T-cell (primary cell): ENCODE measurements around the gene USP7. TPM values are rescaled to one million over a fixed set of nuclear protein-coding genes. Genes with fewer than 3 reads are reported as not detected.
"Not testable (repeated sequence)": the region's sequence is repeated elsewhere in the genome, so short reads cannot be mapped to it uniquely, and the experiment has no call there.

ENCODE experiments used
- ATAC-seq, 4 experiments: fragments of 200-7000 bp in 3 of 4; fragments of 150-1000 bp in 1 of 4; cut with Tn5 transposase; replicated peaks in 1 of 4; 1 replicate in 3 of 4; 2 replicates in 1 of 4; pipeline ENCODE4 v1.10.0; 2021; ENCODE audit warnings: moderate library complexity in 3 of 4, mild to moderate bottlenecking in 2 of 4, moderate number of reproducible peaks in 1 of 4
- CTCF ChIA-PET, 2 donors: fragments of 300-600 bp; sonication (Branson Sonifier 250); formaldehyde crosslinking; loops; one replicate each; lab custom pipeline; 2022; ENCODE audit warnings: antibody characterized with exemption in 2 of 2; lab: Charles Lee
- POLR2A ChIA-PET, 2 donors: fragments of 300-600 bp; sonication (Branson Sonifier 250); formaldehyde crosslinking; loops; one replicate each; lab custom pipeline; 2022; ENCODE audit warnings: antibody characterized with exemption in 2 of 2; lab: Charles Lee
- DNase-seq, 35 experiments: peaks; one replicate each; pipeline versions ENCODE4 v3.0.0 to v3.0.0-alpha.2; 2013 to 2023
- H3K27ac ChIP-seq: one replicate; pipeline ENCODE4 v1.5.1; 2013; ENCODE audit warnings: low read length
- H3K27me3 ChIP-seq, 2 experiments: replicated peaks in 1 of 2; 1 replicate in 1 of 2; 2 replicates in 1 of 2; pipeline versions ENCODE4 v1.6.1 to v1.7.0; 2013; ENCODE audit warnings: low read length in 1 of 2, mixed read lengths in 1 of 2; ENCODE audit not compliant: control insufficient read depth in 2 of 2, insufficient read depth in 2 of 2; ENCODE audit errors: extremely low read depth in 1 of 2
- H3K36me3 ChIP-seq, 2 donors: 1 replicate in 1 of 2; 2 replicates in 1 of 2; pipeline versions ENCODE4 v1.6.1 to v1.7.0; 2013; ENCODE audit warnings: low read length in 1 of 2; ENCODE audit not compliant: control insufficient read depth in 2 of 2, insufficient read depth in 1 of 2; ENCODE audit errors: extremely low read depth in 1 of 2
- H3K4me1 ChIP-seq, 2 experiments: 1 replicate in 1 of 2; 2 replicates in 1 of 2; pipeline versions ENCODE4 v1.6.1 to v1.7.0; 2013; ENCODE audit warnings: low read length in 2 of 2, mixed read lengths in 1 of 2; ENCODE audit not compliant: insufficient read depth in 2 of 2, control insufficient read depth in 1 of 2; ENCODE audit errors: extremely low read depth in 1 of 2
- H3K4me3 ChIP-seq, 2 donors: 1 replicate in 1 of 2; 2 replicates in 1 of 2; pipeline versions ENCODE4 v1.5.1 to v1.7.0; 2013; ENCODE audit warnings: mild to moderate bottlenecking in 2 of 2, low read length in 1 of 2, moderate library complexity in 1 of 2; ENCODE audit not compliant: control insufficient read depth in 1 of 2; ENCODE audit errors: extremely low read depth in 1 of 2
- H3K9me3 ChIP-seq: 2 replicates; pipeline ENCODE4 v1.7.0; 2013
- H3K27ac Mint-ChIP-seq, 2 donors: one replicate each; pipeline ENCODE4 v1.8.0; 2020 to 2021; ENCODE audit warnings: mild to moderate bottlenecking in 2 of 2, mixed read lengths in 2 of 2
- H3K27me3 Mint-ChIP-seq, 2 donors: one replicate each; pipeline ENCODE4 v1.8.0; 2021 to 2022; ENCODE audit warnings: mixed read lengths in 2 of 2
- H3K36me3 Mint-ChIP-seq: one replicate; pipeline ENCODE4 v1.8.0; 2021; ENCODE audit warnings: mixed read lengths
- H3K4me1 Mint-ChIP-seq, 3 donors: one replicate each; pipeline ENCODE4 v1.8.0; 2020 to 2022; ENCODE audit warnings: mixed read lengths in 3 of 3, mild to moderate bottlenecking in 1 of 3
- H3K4me3 Mint-ChIP-seq, 3 donors: one replicate each; pipeline ENCODE4 v1.8.0; 2020 to 2022; ENCODE audit warnings: mild to moderate bottlenecking in 3 of 3, mixed read lengths in 3 of 3, moderate library complexity in 3 of 3
- H3K9me3 Mint-ChIP-seq, 3 donors: one replicate each; pipeline ENCODE4 v1.8.0; 2020 to 2022; ENCODE audit warnings: mixed read lengths in 3 of 3
- WGBS: methylation state at CpG from one replicate; pipeline ENCODE4 v1.1.5; 2013; ENCODE audit warnings: missing lambda C conversion rate; ENCODE audit not compliant: insufficient coverage; 5-methylcytosine and 5-hydroxymethylcytosine counted together
- total RNA-seq, 35 experiments: library from RNA in 6 of 35; stranded (reverse) in 6 of 35; fragments of 120-200 nt in 1 of 35; gene quantifications; one replicate each; pipeline versions ENCODE4 v1.2.1 to v1.2.4 and lab custom pipeline; 2013 to 2026

USP7 gene
- total RNA-seq, 5 donors from 2014 or later (not counting 1 experiment from before 2014, with no cell fraction given): 159 to 261 (median 169) TPM

DNA sequence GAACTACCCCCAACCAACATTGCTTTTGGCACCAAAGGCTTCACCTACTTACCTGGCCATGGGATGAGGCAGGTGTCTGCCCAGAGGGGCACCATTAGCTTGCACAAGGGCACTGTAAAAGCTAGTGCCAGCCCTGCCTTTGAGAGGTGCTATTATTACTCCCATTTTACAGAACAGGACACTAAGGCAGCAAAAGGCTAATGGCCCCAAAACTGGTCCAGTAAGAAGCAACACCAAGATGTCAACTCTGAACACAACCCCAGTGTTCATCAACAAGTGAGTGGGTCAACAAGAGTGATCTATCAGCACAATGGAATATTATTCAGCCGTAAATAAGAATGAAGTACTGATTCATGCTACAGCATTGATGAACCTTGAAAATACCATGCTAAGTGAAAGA, 7.7 kb upstream of the USP7 start:
- peaks cover 0 to 11% of the 10 kb centered on the region in 2 experiments for H3K27me3 ChIP-seq
- ATAC-seq (no peak), DNase-seq (no peak)
- ChIA-PET POLR2A (no interaction called here), CTCF (no interaction called here)
- no peak overlapping the region for H3K27ac ChIP-seq
- Mint-ChIP-seq H3K4me1 (no peaks in the 10 kb centered on the region), H3K27me3 (peaks cover 3 to 12% of the 10 kb centered on the region in 2 donors), H3K9me3 (no peaks in the 10 kb centered on the region), H3K4me3 (no peak overlapping the region), H3K36me3 (no peaks in the 10 kb centered on the region), H3K27ac (no peak overlapping the region)
- H3K9me3 ChIP-seq: no peaks in the 10 kb centered on the region
- H3K4me3 ChIP-seq: no peak overlapping the region
- H3K36me3 ChIP-seq: no peaks in the 10 kb centered on the region
- 100% methylated on average over 1 of the region's 1 CpG for WGBS
- no peaks in the 10 kb centered on the region for H3K4me1 ChIP-seq

DNA sequence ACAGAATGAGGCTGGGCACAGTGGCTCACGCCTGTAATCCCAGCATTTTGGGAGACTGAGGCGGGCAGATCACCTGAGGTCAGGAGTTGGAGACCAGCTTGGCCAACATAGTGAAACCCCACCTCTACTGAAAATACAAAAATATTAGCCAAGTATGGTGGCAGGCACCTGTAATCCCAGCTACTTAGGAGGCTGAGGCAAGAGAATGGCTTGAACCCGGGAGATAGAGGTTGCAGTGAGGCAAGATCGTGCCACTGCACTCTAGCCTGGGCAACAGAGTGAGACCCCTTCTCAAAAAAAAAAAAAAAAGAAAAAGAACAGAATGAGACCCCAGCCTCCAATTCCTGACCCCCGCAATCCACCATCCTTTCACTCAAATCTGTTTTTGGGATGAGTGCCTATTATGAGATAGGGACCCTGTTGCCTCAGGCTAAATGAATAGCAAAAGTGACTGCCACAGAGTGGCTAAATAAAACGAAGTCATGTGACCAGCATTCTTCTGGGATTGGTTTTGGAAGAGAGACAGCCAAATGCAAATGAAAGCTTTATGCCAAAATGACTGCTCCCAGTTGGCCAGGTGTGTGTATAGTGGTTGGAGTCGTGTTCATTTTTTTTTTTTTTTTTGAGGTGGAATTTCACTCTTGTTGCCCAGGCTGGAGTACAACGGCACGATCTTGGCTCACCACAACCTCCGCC, 5.6 kb upstream of the USP7 start:
- H3K27me3 ChIP-seq: peaks cover 0 to 17% of the 10 kb centered on the region in 2 experiments
- ATAC-seq, H3K9me3 ChIP-seq, H3K4me1 ChIP-seq, H3K27ac ChIP-seq, H3K27ac Mint-ChIP-seq, H3K4me3 Mint-ChIP-seq, H3K9me3 Mint-ChIP-seq, DNase-seq, CTCF ChIA-PET, H3K36me3 ChIP-seq, H3K4me3 ChIP-seq, H3K36me3 Mint-ChIP-seq, POLR2A ChIA-PET, H3K4me1 Mint-ChIP-seq: not testable (repeated sequence)
- H3K27me3 Mint-ChIP-seq: peaks cover 3 to 14% of the 10 kb centered on the region in 2 donors
- 68% methylated on average over 2 of the region's 10 CpGs for WGBS

DNA sequence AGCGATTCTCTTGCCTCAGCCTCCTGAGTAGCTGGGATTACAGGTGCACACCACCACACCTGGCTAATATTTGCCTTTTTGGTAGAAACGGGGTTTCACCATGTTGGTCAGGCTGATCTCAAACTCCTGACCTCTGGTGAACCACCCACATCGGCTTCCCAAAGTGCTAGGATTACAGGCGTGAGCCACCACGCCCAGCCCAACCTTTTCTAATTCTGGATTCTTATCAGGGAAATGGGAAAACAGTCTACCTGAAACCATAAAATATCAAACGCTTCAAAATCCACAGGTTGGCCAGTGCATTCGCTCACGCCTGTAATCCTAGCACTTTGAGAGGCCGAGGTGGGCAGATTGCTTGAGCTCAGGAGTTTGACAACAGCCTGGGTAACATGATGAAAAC, 4.3 kb upstream of the USP7 start:
- H3K36me3 ChIP-seq, DNase-seq, H3K4me1 ChIP-seq, H3K9me3 ChIP-seq, CTCF ChIA-PET, H3K9me3 Mint-ChIP-seq, H3K4me3 ChIP-seq, ATAC-seq, H3K4me3 Mint-ChIP-seq, H3K36me3 Mint-ChIP-seq, H3K27ac ChIP-seq, H3K27ac Mint-ChIP-seq, H3K4me1 Mint-ChIP-seq: not testable (repeated sequence)
- POLR2A ChIA-PET: interaction anchor here (0.7 kb wide), 3 partner anchors 28 to 847 kb away, joined by 4 to 7 read pairs (median 5); no protein-coding TSS in a partner anchor
- WGBS: 90% methylated on average over 5 of the region's 9 CpGs
- peaks cover 0 to 17% of the 10 kb centered on the region in 2 experiments for H3K27me3 ChIP-seq
- peaks cover 3 to 10% of the 10 kb centered on the region in 2 donors for H3K27me3 Mint-ChIP-seq

DNA sequence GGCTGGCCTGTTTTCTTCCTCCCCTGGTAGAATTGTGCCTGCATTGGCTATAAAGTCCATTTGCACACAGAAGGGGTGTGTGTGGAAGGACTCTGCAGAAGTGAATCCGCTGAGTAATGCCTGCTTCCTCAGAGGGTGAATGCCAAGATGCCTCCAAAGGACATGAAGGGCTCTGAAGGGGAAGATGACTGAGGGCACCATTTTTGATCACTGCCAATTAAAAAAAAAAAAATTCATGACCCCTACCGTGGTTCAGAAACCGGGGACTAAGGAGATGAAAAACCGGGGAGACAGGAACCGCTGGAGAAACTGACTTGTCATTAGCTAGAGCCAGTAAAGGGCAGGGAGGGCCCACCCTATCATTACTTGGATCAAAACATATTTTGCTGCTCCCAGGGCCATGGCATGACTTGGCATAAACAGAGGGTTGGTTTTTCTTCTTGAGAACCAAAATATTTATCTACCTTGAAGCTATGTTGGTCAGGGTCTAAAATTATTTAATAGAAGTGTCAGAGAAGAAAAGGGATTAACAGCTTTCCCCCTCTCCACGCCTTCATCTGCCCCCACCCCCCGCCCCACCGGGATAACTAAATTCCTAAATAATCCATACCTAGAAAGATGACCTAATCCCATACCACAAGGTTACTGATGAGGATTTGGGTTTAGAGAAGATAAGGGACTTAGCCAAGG, 3.6 kb upstream of the USP7 start:
- H3K27ac Mint-ChIP-seq: no peak overlapping the region

DNA sequence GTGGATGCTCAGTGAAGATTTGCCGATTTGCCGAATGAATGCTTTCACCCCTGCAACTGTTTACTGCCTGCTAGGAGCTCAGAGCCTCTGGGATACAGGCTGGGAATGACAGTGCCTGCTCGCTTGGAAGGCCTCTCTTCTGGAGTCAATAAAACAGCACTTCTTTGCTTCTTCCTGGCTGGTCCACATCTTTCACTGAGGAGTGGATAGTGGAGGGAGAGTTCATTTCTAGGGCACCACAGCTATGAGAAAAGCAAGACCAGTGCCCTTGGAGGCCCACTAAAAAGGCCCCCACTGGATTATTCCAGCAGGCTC, 3.1 kb upstream of the USP7 start:
- H3K36me3 ChIP-seq: no peaks in the 10 kb centered on the region
- Mint-ChIP-seq H3K4me3 (no peak overlapping the region), H3K36me3 (peaks cover 5% of the 10 kb centered on the region), H3K27me3 (peaks cover 3 to 10% of the 10 kb centered on the region in 2 donors), H3K9me3 (no peaks in the 10 kb centered on the region), H3K4me1 (peaks cover 8 to 12% (median 8%) of the 10 kb centered on the region in 3 donors), H3K27ac (no peak overlapping the region)
- peaks cover 7 to 15% of the 10 kb centered on the region in 2 experiments for H3K4me1 ChIP-seq
- no peak overlapping the region for H3K27ac ChIP-seq
- DNase-seq (no peak), ATAC-seq (no peak)
- H3K9me3 ChIP-seq: no peaks in the 10 kb centered on the region
- WGBS: 100% methylated on average over 2 of the region's 3 CpGs
- H3K4me3 ChIP-seq: no peak overlapping the region
- H3K27me3 ChIP-seq: peaks cover 0 to 14% of the 10 kb centered on the region in 2 experiments
- POLR2A ChIA-PET: interaction anchor here in 1 of 2 donors (0.7 kb wide), 1 partner anchor 8 kb away, joined by 7 read pairs; no protein-coding TSS in a partner anchor
- CTCF ChIA-PET: no interaction called here

More for the DNA sequence above, 3.6 kb upstream of the USP7 start:
- POLR2A ChIA-PET: interaction anchor here in 1 of 2 donors (0.6 to 0.7 kb wide), 4 partner anchors 8 to 848 kb away, joined by 3 to 7 read pairs (median 4); no protein-coding TSS in a partner anchor
- CTCF ChIA-PET: no interaction called here
- Histone ChIP-seq H3K27ac (no peak overlapping the region), H3K36me3 (no peaks in the 10 kb centered on the region), H3K4me1 (peaks cover 2 to 10% of the 10 kb centered on the region in 2 experiments), H3K9me3 (no peaks in the 10 kb centered on the region), H3K4me3 (no peak overlapping the region), H3K27me3 (peaks cover 0 to 17% of the 10 kb centered on the region in 2 experiments)
- Mint-ChIP-seq H3K36me3 (peaks cover 2% of the 10 kb centered on the region), H3K4me1 (peaks cover 3 to 7% (median 3%) of the 10 kb centered on the region in 3 donors), H3K9me3 (no peaks in the 10 kb centered on the region), H3K4me3 (no peak overlapping the region), H3K27me3 (peaks cover 3 to 10% of the 10 kb centered on the region in 2 donors)
- ATAC-seq: no peak
- WGBS: 28% methylated on average over 2 of the region's 8 CpGs
- DNase-seq: no peak

DNA sequence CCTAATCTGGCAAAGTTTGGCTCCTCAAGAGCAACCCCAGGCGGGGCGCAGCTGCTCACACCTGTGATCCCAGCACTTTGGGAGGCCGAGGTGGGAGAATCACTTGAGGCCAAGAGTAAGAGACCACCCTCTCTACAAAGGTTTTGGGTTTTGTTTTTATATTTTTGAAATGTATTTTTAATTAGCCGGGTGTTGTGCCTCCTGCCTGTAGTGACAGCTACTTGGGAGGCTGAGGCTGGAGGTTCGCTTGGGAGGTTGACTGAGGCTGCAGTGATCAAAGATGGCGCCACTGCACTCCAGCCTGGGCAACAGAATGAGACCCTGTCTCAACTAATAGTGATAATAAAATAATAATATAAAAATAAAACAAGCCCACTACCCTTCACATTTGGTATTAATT, 756 bp upstream of the USP7 start:
- H3K27ac ChIP-seq: peak overlapping the region; percentile 60
- H3K4me1 ChIP-seq: peaks cover 30 to 37% of the 10 kb centered on the region in 2 experiments
- POLR2A ChIA-PET: interaction anchor here in 1 of 2 donors (0.5 kb wide), 1 partner anchor 138 kb away, joined by 3 read pairs; no protein-coding TSS in a partner anchor

More for the DNA sequence above, 756 bp upstream of the USP7 start:
- no CpG with 5 or more reads among the region's 6 CpGs for WGBS
- Mint-ChIP-seq H3K36me3 (peaks cover 5% of the 10 kb centered on the region), H3K27me3 (peaks cover 1 to 10% of the 10 kb centered on the region in 2 donors), H3K4me1 (peaks cover 30 to 34% (median 31%) of the 10 kb centered on the region in 3 donors), H3K9me3 (no peaks in the 10 kb centered on the region), H3K4me3 (peak overlapping the region; percentile 58 to 71 (median 67)), H3K27ac (peak overlapping the region; percentile 36 to 48)
- CTCF ChIA-PET: no interaction called here
- Histone ChIP-seq H3K9me3 (no peaks in the 10 kb centered on the region), H3K27me3 (peaks cover 0 to 13% of the 10 kb centered on the region in 2 experiments), H3K4me3 (peak overlapping the region; percentile 39 to 64), H3K36me3 (no peaks in the 10 kb centered on the region)
- no peak for DNase-seq
- no peak for ATAC-seq
